ENCODE results near the gene PSMC3IP. TPM values are rescaled to one million over a fixed set of nuclear protein-coding genes. Genes with fewer than 3 reads are reported as not detected.

PSMC3IP gene
- total RNA-seq, 1 experiment from 2014 or later, result 25.2 TPM

DNA sequence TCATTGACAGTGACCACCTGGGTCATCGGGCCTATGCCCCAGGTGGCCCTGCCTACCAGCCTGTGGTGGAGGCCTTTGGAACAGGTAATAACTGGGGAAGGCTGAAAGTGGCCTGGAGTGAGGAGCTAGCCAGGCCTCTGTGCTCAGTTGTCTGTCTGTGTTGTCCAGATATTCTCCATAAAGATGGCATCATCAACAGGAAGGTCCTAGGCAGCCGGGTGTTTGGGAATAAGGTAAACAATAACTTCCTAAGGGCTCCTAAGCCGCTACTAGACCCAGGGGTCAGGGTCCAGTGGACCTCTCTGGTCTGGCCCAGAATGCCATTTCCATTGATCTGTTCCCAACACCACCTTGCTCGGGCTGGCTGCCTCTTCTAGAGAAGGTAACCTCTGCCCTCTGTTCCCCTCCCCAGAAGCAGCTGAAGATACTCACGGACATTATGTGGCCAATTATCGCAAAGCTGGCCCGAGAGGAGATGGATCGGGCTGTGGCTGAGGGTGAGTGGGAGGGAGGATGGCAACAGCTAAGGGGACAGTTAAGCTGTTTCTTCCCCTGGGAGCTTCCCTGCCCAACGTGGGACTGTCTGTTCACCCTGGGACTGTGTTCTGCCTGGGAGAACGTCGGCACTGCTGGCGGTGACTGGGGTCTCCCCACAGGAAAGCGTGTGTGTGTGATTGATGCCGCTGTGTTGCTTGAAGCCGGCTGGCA lies 12.6 kb downstream of the PSMC3IP start:
- Histone ChIP-seq H3K27me3 (replicated peaks; ENCODE audit: control insufficient read depth, insufficient read depth, low read length) (no peaks in the 10 kb centered on the region), H3K9me3 (no peaks in the 10 kb centered on the region), H3K4me1 (peaks cover 13% of the 10 kb centered on the region), H3K36me3 (ENCODE audit: control insufficient read depth, insufficient read depth, low read length) (peaks cover 15% of the 10 kb centered on the region), H3K4me3 (ENCODE audit: low read depth, low read length) (no peak overlapping the region)
- ChIA-PET POLR2A (no interaction called here), CTCF (no interaction called here)
- H3K9me3 Mint-ChIP-seq (ENCODE audit: unreplicated experiment), result no peaks in the 10 kb centered on the region
- peaks cover 88% of the 10 kb centered on the region for H3K36me3 Mint-ChIP-seq (ENCODE audit: insufficient read depth, unreplicated experiment)
- TF ChIP-seq, protein P1, sequence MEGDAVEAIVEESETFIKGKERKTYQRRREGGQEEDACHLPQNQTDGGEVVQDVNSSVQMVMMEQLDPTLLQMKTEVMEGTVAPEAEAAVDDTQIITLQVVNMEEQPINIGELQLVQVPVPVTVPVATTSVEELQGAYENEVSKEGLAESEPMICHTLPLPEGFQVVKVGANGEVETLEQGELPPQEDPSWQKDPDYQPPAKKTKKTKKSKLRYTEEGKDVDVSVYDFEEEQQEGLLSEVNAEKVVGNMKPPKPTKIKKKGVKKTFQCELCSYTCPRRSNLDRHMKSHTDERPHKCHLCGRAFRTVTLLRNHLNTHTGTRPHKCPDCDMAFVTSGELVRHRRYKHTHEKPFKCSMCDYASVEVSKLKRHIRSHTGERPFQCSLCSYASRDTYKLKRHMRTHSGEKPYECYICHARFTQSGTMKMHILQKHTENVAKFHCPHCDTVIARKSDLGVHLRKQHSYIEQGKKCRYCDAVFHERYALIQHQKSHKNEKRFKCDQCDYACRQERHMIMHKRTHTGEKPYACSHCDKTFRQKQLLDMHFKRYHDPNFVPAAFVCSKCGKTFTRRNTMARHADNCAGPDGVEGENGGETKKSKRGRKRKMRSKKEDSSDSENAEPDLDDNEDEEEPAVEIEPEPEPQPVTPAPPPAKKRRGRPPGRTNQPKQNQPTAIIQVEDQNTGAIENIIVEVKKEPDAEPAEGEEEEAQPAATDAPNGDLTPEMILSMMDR (IDR thresholded peaks at IDR 0.05; ENCODE audit: insufficient read depth in 1 of 2, low read depth in 1 of 2, low read length in 1 of 2, severe bottlenecking in 1 of 2, unreplicated experiment in 1 of 2), result no peak
- no peak overlapping the region for H3K27ac Mint-ChIP-seq (ENCODE audit: unreplicated experiment)
- no peak for DNase-seq
- BruUV-seq (replicated peaks), result no TSS peak
- peak overlapping the region; percentile 95 for H3K4me3 Mint-ChIP-seq (ENCODE audit: unreplicated experiment)
- H3K27me3 Mint-ChIP-seq (ENCODE audit: insufficient read depth, unreplicated experiment), result no peaks in the 10 kb centered on the region
- peaks cover 15% of the 10 kb centered on the region for H3K4me1 Mint-ChIP-seq (ENCODE audit: low read depth, unreplicated experiment)
- intact Hi-C loops (cut with micrococcal nuclease; ENCODE audit: unreplicated experiment), result no loop called here

DNA sequence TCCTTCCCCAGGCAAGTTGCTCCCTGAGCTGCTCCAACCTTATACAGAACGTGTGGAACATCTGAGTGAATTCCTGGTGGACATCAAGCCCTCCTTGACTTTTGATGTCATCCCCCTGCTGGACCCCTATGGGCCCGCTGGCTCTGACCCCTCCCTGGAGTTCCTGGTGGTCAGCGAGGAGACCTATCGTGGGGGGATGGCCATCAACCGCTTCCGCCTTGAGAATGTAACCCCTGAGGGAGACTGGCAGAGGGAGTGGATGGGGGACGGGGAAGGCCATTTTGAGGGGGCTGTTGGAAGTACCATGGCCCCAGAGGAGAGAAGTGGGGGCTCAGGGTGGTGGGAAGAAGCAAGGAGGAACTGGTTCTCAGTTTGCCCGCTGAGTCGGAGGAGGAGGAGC lies 13.6 kb downstream of the PSMC3IP start:
- Histone ChIP-seq H3K4me1 (peaks cover 13% of the 10 kb centered on the region), H3K4me3 (ENCODE audit: low read depth, low read length) (no peak overlapping the region), H3K36me3 (ENCODE audit: control insufficient read depth, insufficient read depth, low read length) (peaks cover 7% of the 10 kb centered on the region), H3K27me3 (replicated peaks; ENCODE audit: control insufficient read depth, insufficient read depth, low read length) (no peaks in the 10 kb centered on the region), H3K9me3 (no peaks in the 10 kb centered on the region)
- Mint-ChIP-seq H3K4me3 (ENCODE audit: unreplicated experiment) (peak overlapping the region; percentile 69), H3K9me3 (ENCODE audit: unreplicated experiment) (no peaks in the 10 kb centered on the region), H3K27me3 (ENCODE audit: insufficient read depth, unreplicated experiment) (no peaks in the 10 kb centered on the region), H3K36me3 (ENCODE audit: insufficient read depth, unreplicated experiment) (peaks cover 78% of the 10 kb centered on the region), H3K4me1 (ENCODE audit: low read depth, unreplicated experiment) (peaks cover 21% of the 10 kb centered on the region), H3K27ac (ENCODE audit: unreplicated experiment) (peak overlapping the region; percentile 93)
- TF ChIP-seq, protein P1 (IDR thresholded peaks at IDR 0.05; ENCODE audit: insufficient read depth in 1 of 2, low read depth in 1 of 2, low read length in 1 of 2, severe bottlenecking in 1 of 2, unreplicated experiment in 1 of 2), result no peak
- BruUV-seq (replicated peaks), result no TSS peak
- DNase-seq, result no peak
- intact Hi-C loops (cut with micrococcal nuclease; ENCODE audit: unreplicated experiment), result no loop called here
- CTCF ChIA-PET, result no interaction called here
- POLR2A ChIA-PET, result no interaction called here

DNA sequence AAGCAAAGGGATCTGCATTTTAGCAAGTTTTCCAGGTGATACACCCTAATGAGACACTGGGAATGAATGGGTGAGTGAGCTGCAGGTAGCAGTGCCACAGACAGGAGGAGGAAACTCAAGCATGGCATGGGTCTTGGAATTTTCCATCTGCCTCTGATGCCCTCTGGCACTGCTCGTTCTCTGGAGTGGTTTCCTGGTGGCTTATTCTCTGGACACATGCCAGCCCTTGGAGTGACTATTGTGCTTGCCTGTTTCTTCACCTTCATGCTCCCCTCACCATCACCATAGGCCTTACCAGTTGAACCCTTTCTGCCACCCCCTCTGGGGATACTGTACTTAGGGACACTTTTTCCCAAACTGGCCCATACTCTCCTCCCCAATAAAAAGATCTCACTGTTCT lies 14.0 kb downstream of the PSMC3IP start:
- no peak overlapping the region for H3K4me3 ChIP-seq (ENCODE audit: low read depth, low read length)
- ChIA-PET CTCF (no interaction called here), POLR2A (interaction anchor here (0.6 kb wide), 1 partner anchor 28 kb away, joined by 3 read pairs; the partner anchor contains the start of gene NAGLU)
- BruUV-seq (replicated peaks), result no TSS peak
- Mint-ChIP-seq H3K9me3 (ENCODE audit: unreplicated experiment) (no peaks in the 10 kb centered on the region), H3K4me1 (ENCODE audit: low read depth, unreplicated experiment) (peaks cover 21% of the 10 kb centered on the region), H3K27ac (ENCODE audit: unreplicated experiment) (peak overlapping the region; percentile 93), H3K36me3 (ENCODE audit: insufficient read depth, unreplicated experiment) (peaks cover 74% of the 10 kb centered on the region), H3K4me3 (ENCODE audit: unreplicated experiment) (peak overlapping the region; percentile 69), H3K27me3 (ENCODE audit: insufficient read depth, unreplicated experiment) (no peaks in the 10 kb centered on the region)
- TF ChIP-seq, protein P1 (IDR thresholded peaks at IDR 0.05; ENCODE audit: insufficient read depth in 1 of 2, low read depth in 1 of 2, low read length in 1 of 2, severe bottlenecking in 1 of 2, unreplicated experiment in 1 of 2), result no peak
- no peak for DNase-seq
- intact Hi-C loops (cut with micrococcal nuclease; ENCODE audit: unreplicated experiment), result no loop called here
- H3K36me3 ChIP-seq (ENCODE audit: control insufficient read depth, insufficient read depth, low read length), result peaks cover 6% of the 10 kb centered on the region
- no peaks in the 10 kb centered on the region for H3K27me3 ChIP-seq (replicated peaks; ENCODE audit: control insufficient read depth, insufficient read depth, low read length)
- peaks cover 13% of the 10 kb centered on the region for H3K4me1 ChIP-seq
- H3K9me3 ChIP-seq, result no peaks in the 10 kb centered on the region
